Heart left ventricle (tissue), 13 donors: ENCODE measurements around the gene LEMD3.

Experiments used
- POLR2A ChIP-seq, 2 donors: fragments of 450-650 bp; IDR thresholded peaks; one replicate each; pipeline ENCODE4 v1.6.1; 2017; ENCODE audit warnings: antibody characterized with exemption in 2 of 2, mild to moderate bottlenecking in 2 of 2, moderate library complexity in 2 of 2
- TF ChIP-seq, protein P1 (sequence below), 12 donors: fragments of 200-600 bp; sonication (generic) in 4 of 12; IDR thresholded peaks; one replicate each; pipeline versions ENCODE4 v1.5.0 to v1.8.0; 2018 to 2022; ENCODE audit warnings: antibody characterized with exemption in 12 of 12, mild to moderate bottlenecking in 5 of 12
- donor health status: ischemic (EF 13 %, LVEDD 7.1; RV severe dilation, severe dysfunction).
- donor health status: DM: no; HTN: yes; CAD: no.
- donor health status: DM: no; HTN: no; CAD: no.
- donor health status: ischemic (EF 25% LVEDD 6.9; RV normal size, moderate dysfunction).
- donor health status: ischemic (EF 25% LVEDD 5.7; RV mildly dilated, moderate dysfunction).
- donor health status: ischemic (EF 35%, LVEDD 5.7; RV mildly dilated, moderate dysfunction).
- donor health status: nonischemic (EF 11% LVEDD 7.7; RV severe dilation, severe dysfunction).
- donor health status: DM: yes; HTN: yes; CAD: no.
- donor health status: PGD.
- donor health status: ischemic (EF 29% LVEDD 5.4; RV normal size, mild dysfunction).
- donor health status: nonischemic (EF 23%, LVEDD 6.1; RV moderate dilation, normal function).

DNA sequence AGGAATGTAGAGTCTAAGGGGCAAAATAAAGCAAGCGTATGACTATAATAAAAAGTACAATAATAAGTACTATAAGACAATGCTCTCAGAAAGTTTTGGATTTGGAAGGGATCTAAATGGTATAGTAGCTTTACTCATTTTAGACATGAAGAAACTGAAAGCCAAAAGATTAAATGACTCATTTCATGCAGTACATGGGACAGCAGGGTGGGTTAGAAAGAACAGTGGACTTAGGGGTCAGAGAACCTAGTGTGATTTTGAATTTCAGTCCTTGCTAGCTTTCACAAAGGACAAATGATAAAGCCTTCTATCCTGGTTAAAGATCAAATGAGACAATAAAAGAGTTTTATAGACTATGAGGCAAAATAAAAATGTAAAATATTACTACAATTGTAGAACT, 6.8 kb upstream of the LEMD3 start:
- TF ChIP-seq, protein P1, sequence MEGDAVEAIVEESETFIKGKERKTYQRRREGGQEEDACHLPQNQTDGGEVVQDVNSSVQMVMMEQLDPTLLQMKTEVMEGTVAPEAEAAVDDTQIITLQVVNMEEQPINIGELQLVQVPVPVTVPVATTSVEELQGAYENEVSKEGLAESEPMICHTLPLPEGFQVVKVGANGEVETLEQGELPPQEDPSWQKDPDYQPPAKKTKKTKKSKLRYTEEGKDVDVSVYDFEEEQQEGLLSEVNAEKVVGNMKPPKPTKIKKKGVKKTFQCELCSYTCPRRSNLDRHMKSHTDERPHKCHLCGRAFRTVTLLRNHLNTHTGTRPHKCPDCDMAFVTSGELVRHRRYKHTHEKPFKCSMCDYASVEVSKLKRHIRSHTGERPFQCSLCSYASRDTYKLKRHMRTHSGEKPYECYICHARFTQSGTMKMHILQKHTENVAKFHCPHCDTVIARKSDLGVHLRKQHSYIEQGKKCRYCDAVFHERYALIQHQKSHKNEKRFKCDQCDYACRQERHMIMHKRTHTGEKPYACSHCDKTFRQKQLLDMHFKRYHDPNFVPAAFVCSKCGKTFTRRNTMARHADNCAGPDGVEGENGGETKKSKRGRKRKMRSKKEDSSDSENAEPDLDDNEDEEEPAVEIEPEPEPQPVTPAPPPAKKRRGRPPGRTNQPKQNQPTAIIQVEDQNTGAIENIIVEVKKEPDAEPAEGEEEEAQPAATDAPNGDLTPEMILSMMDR (IDR thresholded peaks at IDR 0.05): no peak
- no peak for TF ChIP-seq POLR2A (IDR thresholded peaks at IDR 0.05)
